OCI-LY7 (cell line): Measurements from ENCODE around the gene SEMA7A. TPM values are rescaled to one million over a fixed set of nuclear protein-coding genes. Genes with fewer than 3 reads are reported as not detected.

Experiments
- BruUV-seq: library from RNA; stranded (reverse); fragments of 400-500 nt; replicated peaks from 2 replicates; lab custom pipeline; 2021; lab: Mats Ljungman, UMichigan
- CTCF ChIA-PET: fragments of 300-600 bp; sonication (Branson Sonifier 250); formaldehyde crosslinking; loops from one replicate; lab custom pipeline; 2022; ENCODE audit warnings: antibody characterized with exemption; ENCODE audit not compliant: unreplicated experiment; lab: Charles Lee
- POLR2A ChIA-PET: fragments of 300-600 bp; sonication (Branson Sonifier 250); formaldehyde crosslinking; loops from one replicate; lab custom pipeline; 2022; ENCODE audit warnings: antibody characterized with exemption; lab: Charles Lee
- DNase-seq: peaks from one replicate; pipeline ENCODE4 v3.0.0-alpha.2; 2015; ENCODE audit warnings: low spot score
- H2AFZ ChIP-seq: fragments of 200-600 bp; sonication (generic), shearing (Covaris generic); 2 replicates; pipeline ENCODE4 v1.6.1; 2014; ENCODE audit warnings: mild to moderate bottlenecking, antibody characterized with exemption, low read length, moderate library complexity
- H3K27ac ChIP-seq: fragments of 200-600 bp; sonication (generic); 2 replicates; pipeline ENCODE4 v1.5.1; 2014; ENCODE audit warnings: mixed run types, low read depth, mild to moderate bottlenecking, moderate library complexity, low read length, inconsistent platforms; ENCODE audit not compliant: poor library complexity, severe bottlenecking
- H3K36me3 ChIP-seq: fragments of 200-600 bp; sonication (generic); 2 replicates; pipeline ENCODE4 v1.6.1; 2014; ENCODE audit warnings: mild to moderate bottlenecking, antibody characterized with exemption, low read length, moderate library complexity, mixed read lengths; ENCODE audit not compliant: insufficient read depth
- H3K4me1 ChIP-seq: fragments of 200-600 bp; sonication (generic); 2 replicates; pipeline ENCODE4 v1.5.1; 2014; ENCODE audit warnings: mild to moderate bottlenecking, low read length; ENCODE audit not compliant: insufficient read depth, poor library complexity, severe bottlenecking
- H3K4me2 ChIP-seq: fragments of 200-600 bp; sonication (generic); 2 replicates; pipeline ENCODE4 v1.6.1; 2014; ENCODE audit warnings: mild to moderate bottlenecking, low read length
- H3K4me3 ChIP-seq: fragments of 200-600 bp; sonication (generic); 2 replicates; pipeline ENCODE4 v1.5.1; 2014; ENCODE audit warnings: mild to moderate bottlenecking, low read depth, low read length; ENCODE audit not compliant: poor library complexity, severe bottlenecking
- H3K79me2 ChIP-seq: fragments of 200-600 bp; sonication (generic); 2 replicates; pipeline ENCODE4 v1.6.1; 2016; ENCODE audit warnings: low read depth, mild to moderate bottlenecking, low read length, moderate library complexity, mixed read lengths; ENCODE audit not compliant: insufficient read depth
- H3K9me2 ChIP-seq: fragments of 200-600 bp; sonication (generic); 2 replicates; pipeline ENCODE4 v1.6.1; 2016; ENCODE audit warnings: mild to moderate bottlenecking, low read length, mixed read lengths; ENCODE audit not compliant: insufficient read depth
- H3K9me3 ChIP-seq: fragments of 200-600 bp; sonication (generic); 2 replicates; pipeline ENCODE4 v1.6.1; 2014; ENCODE audit warnings: mild to moderate bottlenecking, mixed run types, low read length, mixed read lengths
- H4K20me1 ChIP-seq: fragments of 200-600 bp; sonication (generic); 2 replicates; pipeline ENCODE4 v1.6.1; 2014; ENCODE audit warnings: mild to moderate bottlenecking, antibody characterized with exemption, low read length, moderate library complexity, mixed read lengths; ENCODE audit not compliant: insufficient read depth
- EZH2phosphoT487 ChIP-seq: fragments of 200-600 bp; sonication (generic); IDR thresholded peaks from 2 replicates; pipeline ENCODE4 v1.6.1; 2018; ENCODE audit warnings: low read depth, borderline replicate concordance, mild to moderate bottlenecking, mixed run types, antibody characterized with exemption, low read length, moderate library complexity, mixed read lengths
- intact Hi-C: fragments of 100-400 bp; cut with micrococcal nuclease; formaldehyde crosslinking; loops from one replicate; pipeline ENCODE4 v1.10.0; 2022; ENCODE audit not compliant: unreplicated experiment
- total RNA-seq, 2 experiments: library from RNA; depleted of rRNA in 1 of 2; stranded (reverse); fragments of >200 nt in 1 of 2; shearing (Covaris generic) in 1 of 2; gene quantifications; 2 replicates each; pipeline ENCODE4 v1.2.3, GENCODE V29; 2014 to 2022
- TF ChIP-seq, protein P1 (sequence below): fragments of 200-600 bp; sonication (generic); conservative IDR thresholded peaks from 2 replicates; pipeline ENCODE4 v1.5.1; 2014; ENCODE audit warnings: mild to moderate bottlenecking, antibody characterized with exemption, low read length, moderate library complexity, mixed read lengths

Gene SEMA7A
- total RNA-seq, 2 experiments from 2014 or later, result 0.06 to 1.0 TPM

DNA sequence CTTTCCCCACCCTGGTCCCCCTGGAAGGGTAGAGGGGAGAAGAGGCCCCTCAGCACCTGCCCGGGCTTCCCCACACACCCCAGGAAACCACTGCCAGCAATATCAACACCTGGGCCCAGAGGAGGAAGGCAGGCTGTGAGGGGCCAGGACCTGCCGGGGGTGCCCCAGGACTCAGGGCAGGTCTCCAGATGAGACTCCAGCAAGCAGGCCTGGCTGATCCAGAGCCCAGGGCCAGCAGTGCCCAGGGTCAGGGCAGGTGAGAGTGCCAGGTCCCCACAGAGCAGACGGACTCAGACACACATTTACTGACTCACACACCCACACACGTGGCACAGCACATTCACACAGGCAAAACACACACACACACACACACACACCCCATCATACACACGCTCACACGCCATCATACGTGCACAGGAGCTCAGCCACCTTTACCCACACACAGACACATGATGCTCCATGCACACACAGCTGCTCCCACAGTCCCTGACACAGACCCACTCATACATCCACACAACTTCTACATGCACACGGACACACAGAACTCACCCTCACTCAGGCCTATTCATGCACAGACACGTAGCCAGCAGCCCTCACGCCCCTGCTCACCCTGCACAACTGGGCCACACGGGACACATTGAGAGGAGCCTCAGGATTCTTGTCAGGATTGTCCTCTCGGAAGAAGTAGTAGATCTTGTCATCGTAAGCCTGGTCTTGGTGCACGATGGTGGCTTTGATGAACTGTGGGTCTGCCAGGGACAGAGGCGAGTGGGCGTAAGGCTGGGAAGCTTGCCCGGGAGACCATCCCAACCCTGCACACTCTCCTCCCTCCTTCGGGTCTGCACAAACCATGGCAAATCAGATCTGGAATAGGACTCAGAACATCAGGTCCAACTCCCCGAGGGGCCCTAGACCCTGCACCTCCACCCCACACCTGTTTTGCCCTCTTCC is 17.5 kb downstream of the SEMA7A start:
- H3K27ac ChIP-seq, result no peak overlapping the region
- POLR2A ChIA-PET, result no interaction called here
- H3K36me3 ChIP-seq, result no peaks in the 10 kb centered on the region
- no peaks in the 10 kb centered on the region for H3K9me3 ChIP-seq
- no peak overlapping the region for H2AFZ ChIP-seq
- CTCF ChIA-PET, result no interaction called here
- H4K20me1 ChIP-seq, result no peaks in the 10 kb centered on the region
- no TSS peak for BruUV-seq
- intact Hi-C loops, result no loop called here
- TF ChIP-seq, protein P1, sequence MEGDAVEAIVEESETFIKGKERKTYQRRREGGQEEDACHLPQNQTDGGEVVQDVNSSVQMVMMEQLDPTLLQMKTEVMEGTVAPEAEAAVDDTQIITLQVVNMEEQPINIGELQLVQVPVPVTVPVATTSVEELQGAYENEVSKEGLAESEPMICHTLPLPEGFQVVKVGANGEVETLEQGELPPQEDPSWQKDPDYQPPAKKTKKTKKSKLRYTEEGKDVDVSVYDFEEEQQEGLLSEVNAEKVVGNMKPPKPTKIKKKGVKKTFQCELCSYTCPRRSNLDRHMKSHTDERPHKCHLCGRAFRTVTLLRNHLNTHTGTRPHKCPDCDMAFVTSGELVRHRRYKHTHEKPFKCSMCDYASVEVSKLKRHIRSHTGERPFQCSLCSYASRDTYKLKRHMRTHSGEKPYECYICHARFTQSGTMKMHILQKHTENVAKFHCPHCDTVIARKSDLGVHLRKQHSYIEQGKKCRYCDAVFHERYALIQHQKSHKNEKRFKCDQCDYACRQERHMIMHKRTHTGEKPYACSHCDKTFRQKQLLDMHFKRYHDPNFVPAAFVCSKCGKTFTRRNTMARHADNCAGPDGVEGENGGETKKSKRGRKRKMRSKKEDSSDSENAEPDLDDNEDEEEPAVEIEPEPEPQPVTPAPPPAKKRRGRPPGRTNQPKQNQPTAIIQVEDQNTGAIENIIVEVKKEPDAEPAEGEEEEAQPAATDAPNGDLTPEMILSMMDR, result no peak
- no peak for TF ChIP-seq EZH2phosphoT487
- no peak for DNase-seq
- no peaks in the 10 kb centered on the region for H3K79me2 ChIP-seq
- H3K4me1 ChIP-seq, result peaks cover 24% of the 10 kb centered on the region
- no peak overlapping the region; the same call in 1 of the 2 replicates for H3K4me2 ChIP-seq
- no peak overlapping the region for H3K4me3 ChIP-seq
- H3K9me2 ChIP-seq, result no peaks in the 10 kb centered on the region

DNA sequence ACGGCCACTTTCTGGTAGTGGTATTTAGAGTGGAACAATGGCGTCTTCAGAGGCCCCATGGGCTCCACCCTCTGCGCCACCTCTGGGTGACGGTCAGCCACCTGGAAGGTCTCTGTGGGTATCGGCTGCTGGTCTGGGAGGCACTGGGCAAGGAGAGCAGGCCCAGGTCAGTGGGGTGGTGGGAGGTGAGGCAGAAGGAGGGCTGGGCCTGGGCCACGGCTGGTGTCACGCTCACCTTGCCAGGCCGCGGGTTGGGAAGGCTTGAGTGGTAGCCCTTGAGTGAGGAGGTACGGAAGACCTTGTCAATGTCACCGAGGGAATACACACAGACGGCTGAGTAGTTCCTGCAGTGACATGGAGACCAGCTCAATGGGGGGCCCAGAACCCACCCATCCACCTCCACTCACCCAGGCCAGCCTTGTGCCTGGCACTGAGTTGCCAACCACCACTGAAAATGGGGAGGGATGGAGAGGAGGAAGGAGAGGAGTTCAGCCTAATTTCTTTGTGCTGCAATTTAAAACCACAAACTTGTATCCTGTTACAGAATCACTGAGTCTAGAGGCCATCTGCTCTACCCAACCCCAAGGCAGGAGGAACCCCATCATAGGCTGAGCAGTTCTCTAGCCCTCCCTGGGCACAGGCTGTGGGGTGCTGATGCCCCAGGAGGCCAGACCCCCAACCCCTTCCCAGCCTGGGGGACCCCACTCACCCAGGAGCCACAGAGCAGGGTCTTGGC is 19.0 kb downstream of the SEMA7A start:
- intact Hi-C loops, result no loop called here
- no TSS peak for BruUV-seq
- TF ChIP-seq, protein P1, result no peak
- no peak for TF ChIP-seq EZH2phosphoT487
- no peak for DNase-seq
- no peaks in the 10 kb centered on the region for H3K36me3 ChIP-seq
- no peaks in the 10 kb centered on the region for H3K79me2 ChIP-seq
- H4K20me1 ChIP-seq, result no peaks in the 10 kb centered on the region
- no peak overlapping the region for H3K4me2 ChIP-seq
- H3K27ac ChIP-seq, result no peak overlapping the region
- H3K9me3 ChIP-seq, result no peaks in the 10 kb centered on the region
- H3K9me2 ChIP-seq, result no peaks in the 10 kb centered on the region
- peaks cover 18% of the 10 kb centered on the region for H3K4me1 ChIP-seq
- ChIA-PET CTCF (no interaction called here), POLR2A (no interaction called here)
- H2AFZ ChIP-seq, result no peak overlapping the region
- H3K4me3 ChIP-seq, result no peak overlapping the region
